Measurements from ENCODE around the gene HYAL2.

Gene HYAL2

DNA sequence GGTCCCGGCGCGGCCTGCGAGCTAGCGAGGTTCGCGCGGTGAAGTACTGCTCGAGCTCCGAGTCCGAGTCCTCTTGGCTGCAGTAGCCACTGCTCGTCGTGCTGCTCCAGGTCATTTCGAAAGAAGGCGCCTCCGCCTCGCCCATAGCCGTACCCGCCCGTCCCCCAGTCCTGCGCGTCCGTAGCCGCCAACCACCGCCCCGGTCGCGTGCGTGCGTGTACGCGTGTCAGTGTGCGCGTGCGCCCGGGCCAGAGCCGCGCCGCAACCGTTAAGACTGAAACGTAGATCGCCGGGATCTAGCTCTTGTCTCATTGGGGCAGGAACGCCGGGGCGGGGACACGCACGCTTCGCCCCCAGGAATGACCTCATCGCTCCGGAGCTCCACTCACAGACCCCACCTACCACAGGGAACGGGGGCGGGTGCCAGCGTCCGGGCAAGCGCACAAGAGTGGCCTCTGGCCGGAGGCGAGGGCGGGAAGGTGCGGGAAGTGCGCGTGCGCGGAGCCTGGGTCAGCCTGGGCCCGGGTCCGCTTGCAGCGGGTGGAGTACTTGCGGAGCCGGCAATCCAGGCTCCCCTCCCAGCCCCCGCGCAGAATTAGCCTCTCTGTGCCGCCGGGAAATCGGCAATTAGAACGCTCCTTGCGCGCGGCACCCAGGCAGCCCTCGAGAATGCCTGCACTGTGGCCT lies 14.8 kb upstream of the HYAL2 start:
- Histone ChIP-seq H3K27me3 (ENCODE audit: insufficient read depth, low read length, poor library complexity, severe bottlenecking) (peaks cover 4% of the 10 kb centered on the region), H3K36me3 (ENCODE audit: insufficient read depth, low read length) (peaks cover 14% of the 10 kb centered on the region; the same call in 1 of the 2 replicates), H2AFZ (ENCODE audit: low read length) (peak overlapping the region; percentile 9; the same call in 1 of the 2 replicates), H3K4me3 (ENCODE audit: low read length, poor library complexity, severe bottlenecking) (peak overlapping the region; percentile 97), H3K4me1 (ENCODE audit: insufficient read depth, low read length, poor library complexity, severe bottlenecking) (peaks cover 49% of the 10 kb centered on the region), H3K9me2 (replicated peaks; ENCODE audit: low read depth, low read length) (no peaks in the 10 kb centered on the region), H3K9ac (ENCODE audit: low read depth, low read length, poor library complexity, severe bottlenecking) (peak overlapping the region; percentile 98), H3K9me3 (ENCODE audit: insufficient read depth, low read depth, low read length) (no peaks in the 10 kb centered on the region), H3F3A (ENCODE audit: low read depth) (0 out of 2 replicates have a peak, but pooled peaks cover 7% of the 10 kb centered on the region), H3K79me2 (ENCODE audit: insufficient read depth, low read length) (peaks cover 92% of the 10 kb centered on the region), H3K4me2 (ENCODE audit: low read depth, low read length, poor library complexity, severe bottlenecking) (peak overlapping the region; percentile 99), H4K20me1 (ENCODE audit: insufficient read depth, low read length, poor library complexity, severe bottlenecking) (peaks cover 46% of the 10 kb centered on the region)
- TF ChIP-seq, protein P1, sequence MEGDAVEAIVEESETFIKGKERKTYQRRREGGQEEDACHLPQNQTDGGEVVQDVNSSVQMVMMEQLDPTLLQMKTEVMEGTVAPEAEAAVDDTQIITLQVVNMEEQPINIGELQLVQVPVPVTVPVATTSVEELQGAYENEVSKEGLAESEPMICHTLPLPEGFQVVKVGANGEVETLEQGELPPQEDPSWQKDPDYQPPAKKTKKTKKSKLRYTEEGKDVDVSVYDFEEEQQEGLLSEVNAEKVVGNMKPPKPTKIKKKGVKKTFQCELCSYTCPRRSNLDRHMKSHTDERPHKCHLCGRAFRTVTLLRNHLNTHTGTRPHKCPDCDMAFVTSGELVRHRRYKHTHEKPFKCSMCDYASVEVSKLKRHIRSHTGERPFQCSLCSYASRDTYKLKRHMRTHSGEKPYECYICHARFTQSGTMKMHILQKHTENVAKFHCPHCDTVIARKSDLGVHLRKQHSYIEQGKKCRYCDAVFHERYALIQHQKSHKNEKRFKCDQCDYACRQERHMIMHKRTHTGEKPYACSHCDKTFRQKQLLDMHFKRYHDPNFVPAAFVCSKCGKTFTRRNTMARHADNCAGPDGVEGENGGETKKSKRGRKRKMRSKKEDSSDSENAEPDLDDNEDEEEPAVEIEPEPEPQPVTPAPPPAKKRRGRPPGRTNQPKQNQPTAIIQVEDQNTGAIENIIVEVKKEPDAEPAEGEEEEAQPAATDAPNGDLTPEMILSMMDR (conservative IDR thresholded peaks at IDR 0.05; ENCODE audit: low read length), result no peak
- TF ChIP-seq EZH2phosphoT487 (IDR thresholded peaks at IDR 0.05; ENCODE audit: borderline replicate concordance), result no peak

GRCh38 chr3:50336452-50337174 lies 14.1 kb upstream of the HYAL2 start:
- H3K4me3 ChIP-seq (ENCODE audit: low read length, poor library complexity, severe bottlenecking), result peak overlapping the region; percentile 97
- peak overlapping the region; percentile 98 for H3K9ac ChIP-seq (ENCODE audit: low read depth, low read length, poor library complexity, severe bottlenecking)
- TF ChIP-seq, protein P1 (conservative IDR thresholded peaks at IDR 0.05; ENCODE audit: low read length), result no peak
- H3K4me2 ChIP-seq (ENCODE audit: low read depth, low read length, poor library complexity, severe bottlenecking), result peak overlapping the region; percentile 99
- peaks cover 92% of the 10 kb centered on the region for H3K79me2 ChIP-seq (ENCODE audit: insufficient read depth, low read length)
- peaks cover 4% of the 10 kb centered on the region for H3K27me3 ChIP-seq (ENCODE audit: insufficient read depth, low read length, poor library complexity, severe bottlenecking)
- no peaks in the 10 kb centered on the region for H3K9me3 ChIP-seq (ENCODE audit: insufficient read depth, low read depth, low read length)
- H3K9me2 ChIP-seq (replicated peaks; ENCODE audit: low read depth, low read length), result no peaks in the 10 kb centered on the region
- peaks cover 21% of the 10 kb centered on the region; the same call in 1 of the 2 replicates for H3K36me3 ChIP-seq (ENCODE audit: insufficient read depth, low read length)
- peaks cover 53% of the 10 kb centered on the region for H4K20me1 ChIP-seq (ENCODE audit: insufficient read depth, low read length, poor library complexity, severe bottlenecking)
- peak overlapping the region; percentile 9; the same call in 1 of the 2 replicates for H2AFZ ChIP-seq (ENCODE audit: low read length)
- peaks cover 42% of the 10 kb centered on the region for H3K4me1 ChIP-seq (ENCODE audit: insufficient read depth, low read length, poor library complexity, severe bottlenecking)
- H3F3A ChIP-seq (ENCODE audit: low read depth), result 0 out of 2 replicates have a peak, but pooled peaks cover 7% of the 10 kb centered on the region

- Histone ChIP-seq H4K20me1 (ENCODE audit: insufficient read depth, low read length, poor library complexity, severe bottlenecking) (peaks cover 74% of the 10 kb centered on the region), H2AFZ (ENCODE audit: low read length) (no peak overlapping the region), H3K9me3 (ENCODE audit: insufficient read depth, low read depth, low read length) (no peaks in the 10 kb centered on the region), H3F3A (ENCODE audit: low read depth) (peaks cover 6% of the 10 kb centered on the region; the same call in 1 of the 2 replicates), H3K4me2 (ENCODE audit: low read depth, low read length, poor library complexity, severe bottlenecking) (peak overlapping the region; percentile 99), H3K36me3 (ENCODE audit: insufficient read depth, low read length) (peaks cover 42% of the 10 kb centered on the region), H3K9me2 (replicated peaks; ENCODE audit: low read depth, low read length) (no peaks in the 10 kb centered on the region), H3K79me2 (ENCODE audit: insufficient read depth, low read length) (peaks cover 93% of the 10 kb centered on the region), H3K4me1 (ENCODE audit: insufficient read depth, low read length, poor library complexity, severe bottlenecking) (peaks cover 31% of the 10 kb centered on the region), H3K4me3 (ENCODE audit: low read length, poor library complexity, severe bottlenecking) (peak overlapping the region; percentile 97), H3K27me3 (ENCODE audit: insufficient read depth, low read length, poor library complexity, severe bottlenecking) (peaks cover 4% of the 10 kb centered on the region), H3K9ac (ENCODE audit: low read depth, low read length, poor library complexity, severe bottlenecking) (peak overlapping the region; percentile 98)
- TF ChIP-seq, protein P1 (conservative IDR thresholded peaks at IDR 0.05; ENCODE audit: low read length), result no peak
- TF ChIP-seq EZH2phosphoT487 (IDR thresholded peaks at IDR 0.05; ENCODE audit: borderline replicate concordance), result no peak
Observed at GRCh38 chr3:50334339-50335075, 12.0 kb upstream of the HYAL2 start.
